CD14-positive monocyte (primary cell): Measurements from ENCODE around the gene NONO. TPM values are rescaled to one million over a fixed set of nuclear protein-coding genes. Genes with fewer than 3 reads are reported as not detected.
"Not testable (repeated sequence)": the region's sequence is repeated elsewhere in the genome, so short reads cannot be mapped to it uniquely, and the experiment has no call there.

Source experiments
- DNase-seq, 3 donors: peaks; one replicate each; pipeline ENCODE4 v3.0.0-alpha.2; 2011 to 2022
- H2AFZ ChIP-seq: 2 replicates; pipeline ENCODE4 v1.6.0; 2012; ENCODE audit warnings: mild to moderate bottlenecking, low read depth, low read length, inconsistent platforms; ENCODE audit not compliant: insufficient read depth, poor library complexity, severe bottlenecking
- H3K27ac ChIP-seq, 2 donors: 1 replicate in 1 of 2; 2 replicates in 1 of 2; pipeline ENCODE4 v1.5.1; 2012 to 2013; ENCODE audit warnings: low read length in 2 of 2, control low read depth in 1 of 2, inconsistent platforms in 1 of 2, low read depth in 1 of 2, mild to moderate bottlenecking in 1 of 2
- H3K27me3 ChIP-seq, 2 donors: one replicate each; pipeline versions ENCODE4 v1.6.0 to v1.6.1; 2011 to 2013; ENCODE audit warnings: low read length in 2 of 2; ENCODE audit not compliant: control insufficient read depth in 2 of 2, insufficient read depth in 2 of 2
- H3K36me3 ChIP-seq, 2 donors: replicated peaks in 1 of 2; 1 replicate in 1 of 2; 2 replicates in 1 of 2; pipeline versions ENCODE4 v1.5.1 to v1.6.1; 2012 to 2013; ENCODE audit warnings: low read length in 2 of 2, control low read depth in 1 of 2, inconsistent platforms in 1 of 2, mild to moderate bottlenecking in 1 of 2; ENCODE audit not compliant: insufficient read depth in 2 of 2, control insufficient read depth in 1 of 2
- H3K4me1 ChIP-seq, 2 donors: 1 replicate in 1 of 2; 2 replicates in 1 of 2; pipeline versions ENCODE4 v1.5.1 to v1.6.1; 2012 to 2013; ENCODE audit warnings: low read length in 2 of 2, control low read depth in 1 of 2, inconsistent platforms in 1 of 2, mild to moderate bottlenecking in 1 of 2, moderate library complexity in 1 of 2; ENCODE audit not compliant: insufficient read depth in 2 of 2, control insufficient read depth in 1 of 2
- H3K4me2 ChIP-seq: replicated peaks from 2 replicates; pipeline ENCODE3; 2012; ENCODE audit warnings: low read length, moderate library complexity, mild to moderate bottlenecking; ENCODE audit not compliant: poor library complexity, severe bottlenecking; ENCODE audit errors: extremely low read depth
- H3K4me3 ChIP-seq, 3 experiments: fragments of 200-600 bp in 1 of 3; sonication (generic) in 1 of 3; replicated peaks in 1 of 3; 1 replicate in 2 of 3; 2 replicates in 1 of 3; pipeline ENCODE4 v1.5.1; 2011 to 2013; ENCODE audit warnings: low read length in 3 of 3, mild to moderate bottlenecking in 3 of 3, control low read depth in 2 of 3, low read depth in 2 of 3, inconsistent platforms in 1 of 3, moderate library complexity in 1 of 3
- H3K79me2 ChIP-seq: 2 replicates; pipeline ENCODE4 v1.6.0; 2012; ENCODE audit warnings: mild to moderate bottlenecking, control low read depth, inconsistent platforms, low read length, moderate library complexity; ENCODE audit not compliant: insufficient read depth
- H3K9ac ChIP-seq: 2 replicates; pipeline ENCODE4 v1.6.0; 2017; ENCODE audit warnings: low read length, mild to moderate bottlenecking; ENCODE audit not compliant: insufficient read depth, poor library complexity, severe bottlenecking
- H3K9me3 ChIP-seq, 2 donors: replicated peaks in 1 of 2; 1 replicate in 1 of 2; 2 replicates in 1 of 2; pipeline versions ENCODE4 v1.5.1 to v1.6.1; 2012 to 2013; ENCODE audit warnings: low read length in 2 of 2, control low read depth in 1 of 2; ENCODE audit not compliant: control insufficient read depth in 1 of 2, insufficient read depth in 1 of 2
- H4K20me1 ChIP-seq: 2 replicates; pipeline ENCODE4 v1.6.0; 2012; ENCODE audit warnings: mild to moderate bottlenecking, low read length, control low read depth, moderate library complexity; ENCODE audit not compliant: insufficient read depth
- H3K27ac Mint-ChIP-seq, 7 donors: one replicate each; pipeline ENCODE4 v1.8.0; 2020; ENCODE audit warnings: mild to moderate bottlenecking in 7 of 7, mixed read lengths in 7 of 7, moderate library complexity in 6 of 7, inconsistent platforms in 2 of 7
- H3K27me3 Mint-ChIP-seq, 3 donors: one replicate each; pipeline ENCODE4 v1.8.0; 2021 to 2022; ENCODE audit warnings: low read depth in 3 of 3, mild to moderate bottlenecking in 3 of 3, mixed read lengths in 3 of 3, moderate library complexity in 3 of 3, inconsistent platforms in 1 of 3
- H3K36me3 Mint-ChIP-seq, 2 donors: one replicate each; pipeline ENCODE4 v1.8.0; 2020; ENCODE audit warnings: mixed read lengths in 2 of 2, inconsistent platforms in 1 of 2, mild to moderate bottlenecking in 1 of 2
- H3K4me1 Mint-ChIP-seq: one replicate; pipeline ENCODE4 v1.8.0; 2020; ENCODE audit warnings: mild to moderate bottlenecking, mixed read lengths
- H3K4me3 Mint-ChIP-seq, 2 donors: one replicate each; pipeline ENCODE4 v1.8.0; 2020; ENCODE audit warnings: mild to moderate bottlenecking in 2 of 2, mixed read lengths in 2 of 2, moderate library complexity in 1 of 2
- H3K9me3 Mint-ChIP-seq, 7 donors: one replicate each; pipeline ENCODE4 v1.8.0; 2020 to 2022; ENCODE audit warnings: mixed read lengths in 7 of 7, mild to moderate bottlenecking in 6 of 7, moderate library complexity in 6 of 7, inconsistent platforms in 2 of 7
- WGBS: methylation state at CpG from one replicate; pipeline ENCODE4 v1.1.5; 2013; ENCODE audit warnings: missing lambda C conversion rate; ENCODE audit not compliant: insufficient coverage; 5-methylcytosine and 5-hydroxymethylcytosine counted together
- intact Hi-C, 2 donors: fragments of 100-400 bp; cut with micrococcal nuclease; formaldehyde crosslinking; loops; one replicate each; pipeline versions ENCODE4 v1.15.0 to v1.15.1; 2023
- polyA plus RNA-seq, 3 donors: library from polyadenylated mRNA; depleted of rRNA in 1 of 3; unstranded in 2 of 3; stranded (reverse) in 1 of 3; fragments of 300-500 nt in 2 of 3; fragments of >200 nt in 1 of 3; fragmentation: Illumina TruSeq in 2 of 3; gene quantifications; 1 replicate in 2 of 3; 2 replicates in 1 of 3; pipeline ENCODE4 v1.2.3, GENCODE V29; 2012 to 2021
- TF ChIP-seq, protein P1 (sequence below): fragments of 200-600 bp; IDR thresholded peaks from one replicate; pipeline ENCODE4 v1.8.0; 2022; ENCODE audit warnings: antibody characterized with exemption, mild to moderate bottlenecking

NONO gene
- polyA plus RNA-seq, 3 donors, result 111 to 133 (median 122) TPM

DNA sequence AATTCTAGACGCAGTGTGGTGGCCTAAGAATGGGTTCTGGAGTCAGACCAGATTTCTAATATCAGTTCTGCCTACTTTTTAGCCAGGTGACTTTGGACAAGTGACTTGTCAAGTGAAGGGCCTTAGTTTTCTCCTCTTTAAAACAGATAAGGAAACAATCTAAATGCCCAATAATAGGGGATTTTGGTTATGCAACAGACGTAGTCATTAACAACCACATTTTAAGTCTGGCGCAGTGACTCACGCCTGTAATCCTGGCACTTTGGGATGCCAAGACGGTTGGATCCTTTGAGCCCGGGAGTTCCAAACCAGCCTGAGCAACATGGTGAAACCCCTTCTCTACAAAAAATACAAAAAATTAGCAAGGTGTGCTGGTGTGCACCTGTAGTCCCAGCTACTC lies 27.4 kb upstream of the NONO start:
- peaks cover 31% of the 10 kb centered on the region for H3K4me1 Mint-ChIP-seq
- Histone ChIP-seq H3K36me3 (no peaks in the 10 kb centered on the region), H3K27me3 (no peaks in the 10 kb centered on the region), H3K4me1 (peaks cover 25 to 27% of the 10 kb centered on the region in 2 donors), H3K4me3 (no peak overlapping the region), H3K9me3 (no peaks in the 10 kb centered on the region), H3K27ac (no peak overlapping the region), H3K4me2 (no peak overlapping the region), H2AFZ (peak overlapping the region; percentile 84), H4K20me1 (no peaks in the 10 kb centered on the region), H3K79me2 (peaks cover 12% of the 10 kb centered on the region), H3K9ac (no peak overlapping the region)
- no peak overlapping the region for H3K4me3 Mint-ChIP-seq
- intact Hi-C loops, result loop anchor here in 1 of 2 donors (10.0 kb wide), 1 partner anchor 61 kb away; no protein-coding TSS in a partner anchor
- peaks cover 0 to under 1% of the 10 kb centered on the region in 2 donors for H3K36me3 Mint-ChIP-seq
- H3K27me3 Mint-ChIP-seq, result peaks cover 0 to 10% (median 0%) of the 10 kb centered on the region in 3 donors
- peaks cover 0 to 9% (median 0%) of the 10 kb centered on the region in 7 donors for H3K9me3 Mint-ChIP-seq
- peak overlapping the region in 3 of 7 donors; percentile 15 to 46 (median 15) for H3K27ac Mint-ChIP-seq
- TF ChIP-seq, protein P1, sequence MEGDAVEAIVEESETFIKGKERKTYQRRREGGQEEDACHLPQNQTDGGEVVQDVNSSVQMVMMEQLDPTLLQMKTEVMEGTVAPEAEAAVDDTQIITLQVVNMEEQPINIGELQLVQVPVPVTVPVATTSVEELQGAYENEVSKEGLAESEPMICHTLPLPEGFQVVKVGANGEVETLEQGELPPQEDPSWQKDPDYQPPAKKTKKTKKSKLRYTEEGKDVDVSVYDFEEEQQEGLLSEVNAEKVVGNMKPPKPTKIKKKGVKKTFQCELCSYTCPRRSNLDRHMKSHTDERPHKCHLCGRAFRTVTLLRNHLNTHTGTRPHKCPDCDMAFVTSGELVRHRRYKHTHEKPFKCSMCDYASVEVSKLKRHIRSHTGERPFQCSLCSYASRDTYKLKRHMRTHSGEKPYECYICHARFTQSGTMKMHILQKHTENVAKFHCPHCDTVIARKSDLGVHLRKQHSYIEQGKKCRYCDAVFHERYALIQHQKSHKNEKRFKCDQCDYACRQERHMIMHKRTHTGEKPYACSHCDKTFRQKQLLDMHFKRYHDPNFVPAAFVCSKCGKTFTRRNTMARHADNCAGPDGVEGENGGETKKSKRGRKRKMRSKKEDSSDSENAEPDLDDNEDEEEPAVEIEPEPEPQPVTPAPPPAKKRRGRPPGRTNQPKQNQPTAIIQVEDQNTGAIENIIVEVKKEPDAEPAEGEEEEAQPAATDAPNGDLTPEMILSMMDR, result no peak
- no CpG with 5 or more reads among the region's 6 CpGs for WGBS
- DNase-seq, result peak in 1 of 3 donors; percentile 24

DNA sequence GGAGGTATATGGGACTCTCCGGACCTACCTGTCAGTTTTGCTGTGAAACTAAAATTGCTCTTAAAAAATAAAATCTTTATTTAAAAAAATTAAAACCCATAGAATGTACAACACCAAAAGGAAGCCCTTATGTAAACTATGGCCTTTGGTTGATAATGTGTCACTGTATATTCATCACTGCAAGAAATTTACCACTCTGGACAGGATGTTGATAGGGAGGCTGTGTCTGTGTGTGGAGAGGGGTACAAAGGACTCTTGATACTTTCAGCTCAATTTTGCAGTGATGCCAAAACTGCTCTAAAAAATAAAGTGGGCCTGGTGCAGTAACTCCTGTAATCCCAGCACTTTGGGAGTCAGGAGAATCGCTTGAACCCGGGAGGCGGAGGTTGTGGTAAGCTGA lies 26.6 kb upstream of the NONO start:
- H3K36me3 ChIP-seq, result no peaks in the 10 kb centered on the region
- H3K4me3 Mint-ChIP-seq, result no peak overlapping the region
- H3K4me2 ChIP-seq, result no peak overlapping the region
- no peak overlapping the region for H3K9ac ChIP-seq
- WGBS, result no CpG with 5 or more reads among the region's 4 CpGs
- peaks cover 23% of the 10 kb centered on the region for H3K4me1 Mint-ChIP-seq
- peaks cover 0 to 10% (median 0%) of the 10 kb centered on the region in 3 donors for H3K27me3 Mint-ChIP-seq
- H3K27ac ChIP-seq, result no peak overlapping the region
- H3K27me3 ChIP-seq, result no peaks in the 10 kb centered on the region
- peaks cover 17 to 19% of the 10 kb centered on the region in 2 donors for H3K4me1 ChIP-seq
- peaks cover 12% of the 10 kb centered on the region for H3K79me2 ChIP-seq
- H3K9me3 Mint-ChIP-seq, result peaks cover 0 to 12% (median 0%) of the 10 kb centered on the region in 7 donors
- no peak overlapping the region for H3K27ac Mint-ChIP-seq
- no peaks in the 10 kb centered on the region for H3K36me3 Mint-ChIP-seq
- intact Hi-C loops, result loop anchor here in 1 of 2 donors (10.0 kb wide), 1 partner anchor 62 kb away; no protein-coding TSS in a partner anchor
- no peaks in the 10 kb centered on the region for H4K20me1 ChIP-seq
- no peak overlapping the region for H2AFZ ChIP-seq
- H3K9me3 ChIP-seq, result no peaks in the 10 kb centered on the region
- DNase-seq, result no peak
- no peak overlapping the region for H3K4me3 ChIP-seq
- TF ChIP-seq, protein P1, result no peak

DNA sequence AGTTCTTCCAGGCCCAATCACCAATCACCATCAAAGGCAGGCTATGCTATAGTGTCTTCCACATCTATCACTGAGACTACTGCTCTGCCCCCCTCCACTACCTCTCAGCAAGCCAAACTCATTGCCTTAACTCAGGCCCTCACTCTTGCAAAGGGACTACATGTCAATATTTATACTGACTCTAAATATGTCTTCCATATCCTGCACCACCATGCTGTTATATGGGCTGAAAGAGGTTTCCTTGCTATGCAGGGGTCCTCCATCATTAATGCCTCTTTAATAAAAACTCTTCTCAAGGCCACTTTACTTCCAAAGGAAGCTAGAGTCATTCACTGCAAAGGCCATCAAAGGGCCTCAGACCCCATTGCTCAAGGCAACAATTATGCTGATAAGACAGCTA lies 14.8 kb upstream of the NONO start:
- H3K4me1 Mint-ChIP-seq, H3K27me3 Mint-ChIP-seq, H3K4me2 ChIP-seq, H4K20me1 ChIP-seq, H3K4me1 ChIP-seq, H3K79me2 ChIP-seq, H3K9me3 ChIP-seq, H3K4me3 Mint-ChIP-seq, H3K9ac ChIP-seq, DNase-seq, H3K9me3 Mint-ChIP-seq, H3K27ac ChIP-seq, H3K36me3 Mint-ChIP-seq, H2AFZ ChIP-seq, intact Hi-C loops, H3K4me3 ChIP-seq, H3K27ac Mint-ChIP-seq, H3K36me3 ChIP-seq, H3K27me3 ChIP-seq: not testable (repeated sequence)
